Activated CD8-positive, alpha-beta T cell treated with anti-CD3 and anti-CD28 coated beads, Interleukin-2, amount 10 ng/mL, durations not matched to agents 7 days and 5 days (primary cell): ENCODE results near the gene CELSR2. TPM values are rescaled to one million over a fixed set of nuclear protein-coding genes. Genes with fewer than 3 reads are reported as not detected.

Experiments used
- ATAC-seq: fragments of 150-1000 bp; cut with Tn5 transposase; one replicate; pipeline ENCODE4 v1.10.0; 2021; ENCODE audit warnings: moderate library complexity
- CTCF ChIA-PET: fragments of 350-600 bp; sonication (Branson Sonifier 250); formaldehyde crosslinking; loops from one replicate; lab custom pipeline; 2021; ENCODE audit warnings: antibody characterized with exemption; lab: Charles Lee
- POLR2A ChIA-PET: fragments of 350-600 bp; sonication (Branson Sonifier 250); formaldehyde crosslinking; loops from one replicate; lab custom pipeline; 2021; ENCODE audit warnings: antibody characterized with exemption; lab: Charles Lee
- DNase-seq: peaks from one replicate; pipeline ENCODE4 v3.0.0-alpha.2; 2020
- H3K27ac Mint-ChIP-seq: one replicate; pipeline ENCODE4 v1.8.0; 2021; ENCODE audit warnings: mild to moderate bottlenecking, mixed read lengths
- H3K27me3 Mint-ChIP-seq: one replicate; pipeline ENCODE4 v1.8.0; 2021; ENCODE audit warnings: low read depth, mixed read lengths
- H3K36me3 Mint-ChIP-seq: one replicate; pipeline ENCODE4 v1.8.0; 2021; ENCODE audit warnings: low read depth, mixed read lengths
- H3K4me1 Mint-ChIP-seq: one replicate; pipeline ENCODE4 v1.8.0; 2021; ENCODE audit warnings: low read depth, mixed read lengths
- H3K4me3 Mint-ChIP-seq: one replicate; pipeline ENCODE4 v1.8.0; 2021; ENCODE audit warnings: mild to moderate bottlenecking, mixed read lengths
- H3K9me3 Mint-ChIP-seq: one replicate; pipeline ENCODE4 v1.8.0; 2022; ENCODE audit warnings: mixed read lengths; ENCODE audit not compliant: insufficient read depth
- total RNA-seq, 2 experiments: library from RNA; stranded (reverse); gene quantifications; one replicate each; pipeline ENCODE4 v1.2.3, GENCODE V29; 2021

CELSR2 gene
- total RNA-seq, 2 experiments from 2014 or later, result 4.9 to 5.2 TPM

DNA sequence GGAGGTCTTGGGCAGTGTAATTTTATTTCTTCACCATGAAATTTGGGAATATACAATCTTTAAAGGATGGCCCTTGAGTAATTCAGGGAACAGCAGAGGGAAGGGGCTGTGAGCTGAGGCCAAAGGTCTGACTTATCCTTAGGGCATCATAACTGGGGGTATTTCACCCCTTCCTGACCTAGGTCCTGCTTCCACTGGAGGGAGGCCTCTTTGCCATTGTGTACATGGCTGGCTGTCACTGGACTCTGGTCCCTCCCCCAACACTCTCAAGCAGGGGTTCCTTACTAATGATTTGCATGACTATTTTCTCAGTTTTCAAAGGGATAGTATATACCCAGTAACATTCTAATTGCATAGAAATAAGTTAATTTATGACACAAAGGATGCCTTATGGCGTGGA, 40.8 kb downstream of the CELSR2 start:
- no peak overlapping the region for H3K27ac Mint-ChIP-seq
- peaks cover 33% of the 10 kb centered on the region for H3K27me3 Mint-ChIP-seq
- no peak overlapping the region for H3K4me3 Mint-ChIP-seq
- no peak for ATAC-seq
- CTCF ChIA-PET, result interaction anchor here (1.5 kb wide), 1 partner anchor 109 kb away, joined by 5 read pairs; no protein-coding TSS in a partner anchor
- no peak for DNase-seq
- H3K9me3 Mint-ChIP-seq, result no peaks in the 10 kb centered on the region
- POLR2A ChIA-PET, result no interaction called here
- H3K36me3 Mint-ChIP-seq, result no peaks in the 10 kb centered on the region
- H3K4me1 Mint-ChIP-seq, result no peaks in the 10 kb centered on the region

- POLR2A ChIA-PET, result no interaction called here
- DNase-seq (no peak), ATAC-seq (no peak)
- H3K27ac Mint-ChIP-seq, result no peak overlapping the region
- no peak overlapping the region for H3K4me3 Mint-ChIP-seq
- CTCF ChIA-PET, result interaction anchor here (1.5 kb wide), 1 partner anchor 108 kb away, joined by 5 read pairs; no protein-coding TSS in a partner anchor
- H3K9me3 Mint-ChIP-seq, result no peaks in the 10 kb centered on the region
- H3K4me1 Mint-ChIP-seq, result peaks cover 2% of the 10 kb centered on the region
- H3K27me3 Mint-ChIP-seq, result peaks cover 37% of the 10 kb centered on the region
- no peaks in the 10 kb centered on the region for H3K36me3 Mint-ChIP-seq
Observed at GRCh38 chr1:109290998-109291397, 41.7 kb downstream of the CELSR2 start.

DNA sequence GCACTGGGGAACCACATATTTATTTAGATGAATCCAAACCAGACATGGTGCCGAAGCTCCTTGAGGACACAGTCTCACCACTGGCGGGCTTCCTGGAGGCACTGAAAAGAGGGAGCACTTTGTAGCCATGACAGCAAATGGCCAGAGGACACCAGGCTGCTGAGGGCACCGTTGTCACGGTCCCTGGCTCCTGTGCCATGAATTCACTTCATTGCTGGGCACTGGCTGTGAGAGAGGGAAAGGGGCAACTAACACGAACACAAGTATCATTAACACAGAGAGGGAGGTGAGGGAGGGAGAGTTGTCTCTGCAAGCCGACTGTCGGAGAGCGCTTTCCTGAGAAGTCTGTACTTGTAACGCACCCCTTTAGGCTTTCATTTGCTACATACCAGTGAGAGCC, 43.0 kb downstream of the CELSR2 start:
- Mint-ChIP-seq H3K27me3 (peaks cover 35% of the 10 kb centered on the region), H3K27ac (no peak overlapping the region), H3K9me3 (no peaks in the 10 kb centered on the region), H3K4me1 (peaks cover 2% of the 10 kb centered on the region), H3K36me3 (no peaks in the 10 kb centered on the region), H3K4me3 (no peak overlapping the region)
- ATAC-seq, result no peak
- DNase-seq, result no peak
- ChIA-PET POLR2A (no interaction called here), CTCF (interaction anchor here (1.5 kb wide), 1 partner anchor 109 kb away, joined by 3 read pairs; no protein-coding TSS in a partner anchor)

DNA sequence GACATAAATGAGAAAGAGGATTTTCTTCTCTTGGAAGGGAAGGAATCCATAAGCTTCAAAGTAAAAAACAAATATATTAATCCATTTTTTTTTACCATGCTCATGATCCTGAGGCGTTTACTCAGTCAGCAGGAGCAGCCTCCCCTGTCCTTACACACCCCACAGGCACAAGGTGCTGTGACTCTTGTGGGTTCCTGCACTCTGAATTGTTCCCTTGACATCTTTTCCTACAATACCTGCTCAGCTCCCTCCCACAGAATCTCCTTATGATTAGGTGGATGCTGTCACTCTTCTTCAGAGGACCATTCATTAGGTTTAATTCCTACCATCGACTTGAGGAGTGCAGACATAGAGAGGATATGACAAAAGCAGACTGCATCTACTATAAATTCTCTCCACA, 43.7 kb downstream of the CELSR2 start:
- Mint-ChIP-seq H3K4me3 (no peak overlapping the region), H3K4me1 (peaks cover 2% of the 10 kb centered on the region), H3K27ac (no peak overlapping the region), H3K9me3 (no peaks in the 10 kb centered on the region), H3K27me3 (peaks cover 31% of the 10 kb centered on the region), H3K36me3 (no peaks in the 10 kb centered on the region)
- ATAC-seq (no peak), DNase-seq (no peak)
- ChIA-PET POLR2A (no interaction called here), CTCF (interaction anchor here (1.5 kb wide), 1 partner anchor 108 kb away, joined by 3 read pairs; no protein-coding TSS in a partner anchor)

GRCh38 chr1:109294481-109294880, 45.1 kb downstream of the CELSR2 start:
- Mint-ChIP-seq H3K36me3 (no peaks in the 10 kb centered on the region), H3K9me3 (no peaks in the 10 kb centered on the region), H3K4me3 (no peak overlapping the region), H3K27ac (no peak overlapping the region), H3K27me3 (peaks cover 22% of the 10 kb centered on the region), H3K4me1 (peaks cover 2% of the 10 kb centered on the region)
- DNase-seq (no peak), ATAC-seq (no peak)
- POLR2A ChIA-PET, result no interaction called here
- CTCF ChIA-PET, result no interaction called here

DNA sequence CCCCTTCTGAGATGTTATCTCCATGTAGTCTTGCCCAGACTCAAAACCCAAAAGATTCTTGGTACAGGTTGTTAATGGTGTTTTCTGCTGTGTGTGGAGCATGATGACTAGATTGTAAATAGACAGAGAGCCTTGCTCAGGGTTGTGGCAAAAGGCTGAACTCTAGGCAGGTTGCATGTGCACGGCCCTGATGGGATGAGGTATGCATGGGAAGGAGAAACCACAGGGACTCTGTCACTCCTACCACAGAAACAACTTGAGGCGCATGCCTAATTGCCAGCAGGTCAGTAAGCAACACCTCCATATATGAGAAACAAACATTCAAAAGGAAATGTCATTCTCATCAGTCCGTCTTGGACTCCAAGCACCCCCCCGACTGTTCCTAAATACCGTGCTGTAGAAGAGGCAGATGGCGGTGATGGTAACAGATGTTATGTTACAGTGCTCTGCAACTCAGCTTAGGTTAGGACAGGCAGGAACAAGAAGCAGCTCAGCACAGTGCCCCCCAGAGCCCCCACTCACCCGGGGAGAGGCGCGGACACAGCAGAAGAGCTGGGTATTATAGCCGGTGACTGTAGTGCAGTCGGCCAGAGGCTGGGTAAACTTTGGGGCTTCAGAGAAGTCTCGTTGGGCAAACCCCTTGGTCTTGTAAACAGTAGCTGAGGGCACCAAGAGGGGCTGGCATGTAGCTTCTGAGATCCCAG, 46.5 kb downstream of the CELSR2 start:
- H3K4me3 Mint-ChIP-seq, result no peak overlapping the region
- ChIA-PET CTCF (no interaction called here), POLR2A (no interaction called here)
- no peaks in the 10 kb centered on the region for H3K36me3 Mint-ChIP-seq
- no peaks in the 10 kb centered on the region for H3K9me3 Mint-ChIP-seq
- H3K27ac Mint-ChIP-seq, result no peak overlapping the region
- H3K27me3 Mint-ChIP-seq, result peaks cover 20% of the 10 kb centered on the region
- no peak for ATAC-seq
- DNase-seq, result no peak
- peaks cover 2% of the 10 kb centered on the region for H3K4me1 Mint-ChIP-seq

DNA sequence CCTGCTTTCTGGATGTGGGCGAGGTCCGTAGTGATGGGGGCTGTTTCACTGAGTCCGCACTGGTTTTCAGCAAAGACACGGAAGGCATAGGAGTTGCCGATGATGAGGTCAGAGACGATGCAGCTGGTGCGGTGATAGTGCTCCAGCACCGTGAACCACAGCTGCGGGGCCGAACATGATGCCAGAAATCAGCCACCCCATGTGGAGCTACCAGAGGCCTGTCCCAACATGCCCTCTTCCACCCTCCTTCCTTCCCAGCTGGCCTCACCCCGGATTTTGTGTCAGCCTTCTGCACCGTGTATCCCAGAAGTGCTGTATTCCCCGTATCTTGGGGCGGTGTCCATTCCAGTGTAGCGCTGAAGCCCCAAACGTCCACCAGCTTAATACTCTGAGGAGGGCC, 47.4 kb downstream of the CELSR2 start:
- no peak for DNase-seq
- ChIA-PET POLR2A (no interaction called here), CTCF (interaction anchor here (1.2 kb wide), 1 partner anchor 20 kb away, joined by 4 read pairs; no protein-coding TSS in a partner anchor)
- Mint-ChIP-seq H3K9me3 (no peaks in the 10 kb centered on the region), H3K36me3 (no peaks in the 10 kb centered on the region), H3K27me3 (peaks cover 20% of the 10 kb centered on the region), H3K4me3 (no peak overlapping the region), H3K27ac (no peak overlapping the region), H3K4me1 (peaks cover 2% of the 10 kb centered on the region)
- no peak for ATAC-seq

- Mint-ChIP-seq H3K27me3 (peaks cover 16% of the 10 kb centered on the region), H3K4me3 (no peak overlapping the region), H3K9me3 (no peaks in the 10 kb centered on the region), H3K4me1 (peaks cover 2% of the 10 kb centered on the region), H3K27ac (no peak overlapping the region), H3K36me3 (no peaks in the 10 kb centered on the region)
- DNase-seq, result no peak
- POLR2A ChIA-PET, result no interaction called here
- CTCF ChIA-PET, result interaction anchor here (1.8 kb wide), 1 partner anchor 22 kb away, joined by 4 read pairs; no protein-coding TSS in a partner anchor
- no peak for ATAC-seq
Observed at GRCh38 chr1:109298666-109299557, 49.6 kb downstream of the CELSR2 start.

- Mint-ChIP-seq H3K27me3 (peaks cover 8% of the 10 kb centered on the region), H3K9me3 (no peaks in the 10 kb centered on the region), H3K4me3 (no peak overlapping the region), H3K4me1 (peaks cover 2% of the 10 kb centered on the region), H3K36me3 (no peaks in the 10 kb centered on the region), H3K27ac (no peak overlapping the region)
- no peak for ATAC-seq
- ChIA-PET POLR2A (no interaction called here), CTCF (interaction anchor here (1.8 kb wide), 1 partner anchor 22 kb away, joined by 4 read pairs; no protein-coding TSS in a partner anchor)
- no peak for DNase-seq
Observed at GRCh38 chr1:109299558-109300343, 50.4 kb downstream of the CELSR2 start.

DNA sequence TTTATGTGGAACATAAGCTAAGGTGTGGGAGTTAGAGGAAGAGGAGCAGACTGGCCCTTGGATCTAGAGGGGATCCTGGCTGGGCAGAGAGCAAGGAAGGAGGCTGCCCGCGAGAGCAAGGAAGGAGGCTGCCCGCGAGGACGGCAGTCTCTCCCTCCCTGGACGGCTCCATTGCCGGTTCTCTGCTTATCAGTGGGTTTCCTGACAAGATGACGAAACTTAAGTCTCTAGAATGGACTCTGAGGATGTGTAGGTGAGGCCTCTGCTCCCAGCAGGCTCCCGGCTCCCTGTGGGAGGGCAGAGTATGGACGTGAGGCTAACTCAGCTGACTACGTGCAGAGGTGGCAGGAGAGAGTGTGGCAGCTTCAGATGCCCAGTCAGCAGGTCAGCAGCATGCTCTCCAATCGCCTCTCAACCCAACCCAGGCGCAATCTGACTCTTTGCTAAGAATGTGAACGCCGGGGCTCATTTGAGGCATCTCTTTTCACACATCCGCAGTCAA, 51.4 kb downstream of the CELSR2 start:
- no peak for DNase-seq
- no peak for ATAC-seq
- CTCF ChIA-PET, result interaction anchor here (1.8 kb wide), 1 partner anchor 23 kb away, joined by 4 read pairs; no protein-coding TSS in a partner anchor
- peaks cover under 1% of the 10 kb centered on the region for H3K27me3 Mint-ChIP-seq
- no peak overlapping the region for H3K27ac Mint-ChIP-seq
- H3K9me3 Mint-ChIP-seq, result no peaks in the 10 kb centered on the region
- H3K4me1 Mint-ChIP-seq, result peaks cover under 1% of the 10 kb centered on the region
- POLR2A ChIA-PET, result no interaction called here
- no peaks in the 10 kb centered on the region for H3K36me3 Mint-ChIP-seq
- no peak overlapping the region for H3K4me3 Mint-ChIP-seq

- Mint-ChIP-seq H3K27ac (no peak overlapping the region), H3K4me1 (no peaks in the 10 kb centered on the region), H3K9me3 (no peaks in the 10 kb centered on the region), H3K36me3 (no peaks in the 10 kb centered on the region), H3K4me3 (no peak overlapping the region), H3K27me3 (no peaks in the 10 kb centered on the region)
- POLR2A ChIA-PET, result no interaction called here
- ATAC-seq (no peak), DNase-seq (no peak)
- CTCF ChIA-PET, result no interaction called here
Observed at GRCh38 chr1:109301874-109302273, 52.5 kb downstream of the CELSR2 start.
